Endothelial cell of umbilical vein (primary cell): ENCODE results near the gene BHLHE41. TPM values are rescaled to one million over a fixed set of nuclear protein-coding genes. Genes with fewer than 3 reads are reported as not detected.

Experiments
- BruUV-seq: library from RNA; stranded (reverse); fragments of 400-500 nt; replicated peaks from 2 replicates; lab custom pipeline; 2021; lab: Mats Ljungman, UMichigan
- CTCF ChIA-PET: fragments of 300-600, 350-600 bp; sonication (Branson Sonifier 250); formaldehyde crosslinking; loops from one replicate; lab custom pipeline; 2021; ENCODE audit warnings: antibody characterized with exemption, inconsistent platforms; lab: Charles Lee
- POLR2A ChIA-PET: fragments of 300-600, 350-600 bp; sonication (Branson Sonifier 250); formaldehyde crosslinking; loops from one replicate; lab custom pipeline; 2021; ENCODE audit warnings: antibody characterized with exemption, inconsistent platforms; lab: Charles Lee
- DNase-seq: peaks from one replicate; pipeline ENCODE4 v3.0.0-alpha.2; 2011; ENCODE audit warnings: low read depth, low spot score
- FAIRE-seq: peaks from 2 replicates; lab custom pipeline; 2011; peaks lifted over from hg19 to GRCh38; lab: Jason Lieb, UNC
- H2AFZ ChIP-seq: 2 replicates; pipeline ENCODE4 v1.6.0; 2012; ENCODE audit warnings: low read depth, low read length, control low read depth, inconsistent platforms
- H3K27ac ChIP-seq: 2 replicates; pipeline ENCODE4 v1.5.1; 2011; ENCODE audit warnings: low read depth, mild to moderate bottlenecking, control low read depth, low read length, moderate library complexity; ENCODE audit not compliant: insufficient read depth
- H3K27me3 ChIP-seq, 2 experiments: 2 replicates each; pipeline versions ENCODE4 v1.6.0 to v1.6.1; 2011; ENCODE audit warnings: low read length in 2 of 2, mixed read lengths in 1 of 2; ENCODE audit not compliant: control insufficient read depth in 2 of 2, insufficient read depth in 2 of 2
- H3K36me3 ChIP-seq, 2 experiments: 2 replicates in 1 of 2; 3 replicates in 1 of 2; pipeline ENCODE4 v1.5.1; 2011; ENCODE audit warnings: low read length in 2 of 2, mild to moderate bottlenecking in 1 of 2, moderate library complexity in 1 of 2; ENCODE audit not compliant: control insufficient read depth in 2 of 2, insufficient read depth in 2 of 2; ENCODE audit errors: extremely low read depth in 1 of 2
- H3K4me1 ChIP-seq: 3 replicates; pipeline ENCODE4 v1.5.1; 2011; ENCODE audit warnings: mild to moderate bottlenecking, low read length; ENCODE audit not compliant: control insufficient read depth, insufficient read depth; ENCODE audit errors: extremely low read depth
- H3K4me2 ChIP-seq: 2 replicates; pipeline ENCODE4 v1.6.1; 2011; ENCODE audit warnings: low read length, control low read depth, mixed read lengths; ENCODE audit not compliant: insufficient read depth
- H3K4me3 ChIP-seq, 3 experiments: fragments of 200-600 bp in 1 of 3; sonication (generic), shearing (Covaris generic) in 1 of 3; replicated peaks in 1 of 3; 2 replicates each; pipeline ENCODE4 v1.5.1; 2011 to 2016; ENCODE audit warnings: control low read depth in 3 of 3, low read length in 3 of 3, mild to moderate bottlenecking in 2 of 3, inconsistent platforms in 1 of 3, low read depth in 1 of 3, moderate library complexity in 1 of 3; ENCODE audit not compliant: insufficient read depth in 1 of 3
- H3K79me2 ChIP-seq: 2 replicates; pipeline ENCODE4 v1.6.0; 2012; ENCODE audit warnings: low read length, inconsistent platforms; ENCODE audit not compliant: control insufficient read depth, insufficient read depth
- H3K9ac ChIP-seq: replicated peaks from 2 replicates; pipeline ENCODE3; 2011; ENCODE audit warnings: low read length, control low read depth; ENCODE audit not compliant: insufficient read depth; ENCODE audit errors: extremely low read depth
- H3K9me1 ChIP-seq: replicated peaks from 3 replicates; pipeline ENCODE4 v1.6.0; 2011; ENCODE audit warnings: mild to moderate bottlenecking, low read length; ENCODE audit not compliant: control insufficient read depth, insufficient read depth; ENCODE audit errors: extremely low read depth
- H3K9me3 ChIP-seq: replicated peaks from 2 replicates; pipeline ENCODE4 v1.5.1; 2012; ENCODE audit warnings: low read length, inconsistent platforms; ENCODE audit not compliant: control insufficient read depth, insufficient read depth
- H4K20me1 ChIP-seq: replicated peaks from 2 replicates; pipeline ENCODE3; 2011; ENCODE audit warnings: mild to moderate bottlenecking, low read length; ENCODE audit not compliant: control insufficient read depth, insufficient read depth; ENCODE audit errors: extremely low read depth
- CTCF ChIP-seq, 2 donors: IDR thresholded peaks; 1 replicate in 1 of 2; 2 replicates in 1 of 2; pipeline ENCODE4 v1.5.1; 2011; ENCODE audit warnings: low read length in 2 of 2, mild to moderate bottlenecking in 2 of 2, moderate library complexity in 2 of 2, control low read depth in 1 of 2, inconsistent platforms in 1 of 2, low read depth in 1 of 2; ENCODE audit not compliant: insufficient read depth in 1 of 2; ENCODE audit errors: extremely low read depth in 1 of 2
- EZH2 ChIP-seq: IDR thresholded peaks from 2 replicates; pipeline ENCODE4 v1.6.1; 2012; ENCODE audit warnings: borderline replicate concordance, low read depth, mild to moderate bottlenecking, moderate library complexity, low read length, inconsistent platforms; ENCODE audit not compliant: severe bottlenecking
- FOS ChIP-seq: IDR thresholded peaks from 2 replicates; pipeline ENCODE4 v1.6.1; 2011; ENCODE audit warnings: mild to moderate bottlenecking, low read length, moderate library complexity, borderline replicate concordance; ENCODE audit not compliant: insufficient read depth
- GATA2 ChIP-seq: IDR thresholded peaks from 2 replicates; pipeline ENCODE4 v1.7.0; 2011; ENCODE audit warnings: low read depth, mild to moderate bottlenecking, moderate library complexity, mixed read lengths, low read length; ENCODE audit not compliant: insufficient read length, insufficient read depth
- JUN ChIP-seq: IDR thresholded peaks from 2 replicates; pipeline ENCODE4 v1.6.1; 2011; ENCODE audit warnings: borderline replicate concordance, low read depth; ENCODE audit not compliant: insufficient read length, insufficient read depth
- MAX ChIP-seq: IDR thresholded peaks from 2 replicates; pipeline ENCODE4 v1.6.1; 2011; ENCODE audit not compliant: insufficient read depth, insufficient read length
- MYC ChIP-seq: IDR thresholded peaks from one replicate; pipeline ENCODE4 v1.6.1; 2011; ENCODE audit warnings: mild to moderate bottlenecking, low read depth, low read length
- POLR2A ChIP-seq: IDR thresholded peaks from 2 replicates; pipeline ENCODE4 v1.6.1; 2012; ENCODE audit warnings: low read depth, mild to moderate bottlenecking, control low read depth, low read length
- POLR2AphosphoS5 ChIP-seq: IDR thresholded peaks from 2 replicates; pipeline ENCODE4 v1.6.1; 2012; ENCODE audit warnings: low read depth, mild to moderate bottlenecking, control low read depth, low read length, moderate library complexity; ENCODE audit not compliant: insufficient read depth
- dilution Hi-C: fragments of 300-500 bp; cut with MboI; formaldehyde crosslinking; loops from one replicate; pipeline ENCODE4 v1.15.0; 2019; ENCODE audit warnings: low sequenced_read_pairs; ENCODE audit not compliant: extremely low pct_ligation_motif_present
- intact Hi-C: fragments of 100-400 bp; cut with micrococcal nuclease; formaldehyde crosslinking; loops from one replicate; pipeline ENCODE4 v1.10.0; 2022
- polyA plus RNA-seq, 4 experiments: library from polyadenylated mRNA; depleted of rRNA in 3 of 4; stranded (reverse) in 3 of 4; unstranded in 1 of 4; fragments of >200 nt; gene quantifications; 2 replicates each; pipeline versions ENCODE4 v1.2.1 to v1.2.3, GENCODE V29; 2011 to 2012; ENCODE audit warnings: missing spikeins in 1 of 4
- total RNA-seq: library from RNA; stranded (reverse); gene quantifications from 2 replicates; pipeline ENCODE4 v1.2.3, GENCODE V29; 2021

The BHLHE41 gene
- total and polyA plus RNA-seq, 2 donors (not counting 3 experiments of a cell fraction or from before 2014, with no cell fraction given) = 0.12 to 0.24 TPM

GRCh38 chr12:26106347-26106746 lies 18.5 kb downstream of the BHLHE41 start:
- DNase-seq (no peak), FAIRE-seq (no peak)
- CTCF ChIA-PET = interaction anchor here (2.2 kb wide), 1 partner anchor 9 kb away, joined by 6 read pairs; no protein-coding TSS in a partner anchor
- Histone ChIP-seq H3K79me2 (no peaks in the 10 kb centered on the region), H3K9ac (no peak overlapping the region), H4K20me1 (no peaks in the 10 kb centered on the region), H3K9me1 (no peaks in the 10 kb centered on the region), H3K27me3 (no peaks in the 10 kb centered on the region), H2AFZ (no peak overlapping the region), H3K4me3 (no peak overlapping the region), H3K4me2 (no peak overlapping the region), H3K36me3 (no peaks in the 10 kb centered on the region), H3K27ac (no peak overlapping the region), H3K9me3 (no peaks in the 10 kb centered on the region), H3K4me1 (no peaks in the 10 kb centered on the region)
- POLR2A ChIA-PET = no interaction called here
- TF ChIP-seq POLR2A (no peak), JUN (no peak), GATA2 (no peak), MYC (no peak), CTCF (IDR thresholded peaks at IDR 0.05; ENCODE audit: extremely low read depth in 1 of 2, insufficient read depth in 1 of 2, low read depth in 1 of 2, low read length in 2 of 2) (no peak), EZH2 (no peak), MAX (no peak), POLR2AphosphoS5 (no peak), FOS (no peak)
- no TSS peak for BruUV-seq
- dilution Hi-C loops (no loop called here), intact Hi-C loops (no loop called here)
